Left ventricle myocardium inferior (tissue), 1 donor: ENCODE data around the gene LONP1. TPM values are rescaled to one million over a fixed set of nuclear protein-coding genes. Genes with fewer than 3 reads are reported as not detected.

Source experiments
- DNase-seq: peaks from one replicate; pipeline ENCODE4 v3.0.0-alpha.2; 2020
- H3K27ac ChIP-seq: fragments of 200-600 bp; replicated peaks from 2 replicates; pipeline ENCODE4 v1.8.0; 2021
- H3K27me3 ChIP-seq: fragments of 200-600 bp; 2 replicates; pipeline ENCODE4 v1.8.0; 2021; ENCODE audit warnings: low read depth
- H3K36me3 ChIP-seq: fragments of 200-600 bp; 2 replicates; pipeline ENCODE4 v1.8.0; 2021
- H3K4me1 ChIP-seq: fragments of 200-600 bp; 2 replicates; pipeline ENCODE4 v1.8.0; 2021
- H3K4me3 ChIP-seq: fragments of 200-600 bp; 2 replicates; pipeline ENCODE4 v1.8.0; 2021; ENCODE audit warnings: mild to moderate bottlenecking, moderate library complexity
- H3K9me3 ChIP-seq: fragments of 200-600 bp; replicated peaks from 2 replicates; pipeline ENCODE4 v1.8.0; 2021
- intact Hi-C: fragments of 100-400 bp; cut with micrococcal nuclease; formaldehyde crosslinking; loops from one replicate; pipeline ENCODE4 v1.11.0; 2022
- total RNA-seq: library from RNA; stranded (reverse); fragmentation: NEBNext Ultra II Directional; extraction: Animal tissue kit (Norgen Biotek cat#: 25700); gene quantifications from one replicate; pipeline ENCODE4 v1.2.1, GENCODE V29; 2021
- TF ChIP-seq, protein P1 (sequence below): fragments of 200-600 bp; IDR thresholded peaks from 2 replicates; pipeline ENCODE4 v1.8.0; 2021; ENCODE audit warnings: antibody characterized with exemption, mild to moderate bottlenecking, borderline replicate concordance
- donor health status: DM: no; HTN: yes; CAD: no; lungs with severe emphysema.

The LONP1 gene
- total RNA-seq, 1 donor from 2014 or later: 104 TPM

DNA sequence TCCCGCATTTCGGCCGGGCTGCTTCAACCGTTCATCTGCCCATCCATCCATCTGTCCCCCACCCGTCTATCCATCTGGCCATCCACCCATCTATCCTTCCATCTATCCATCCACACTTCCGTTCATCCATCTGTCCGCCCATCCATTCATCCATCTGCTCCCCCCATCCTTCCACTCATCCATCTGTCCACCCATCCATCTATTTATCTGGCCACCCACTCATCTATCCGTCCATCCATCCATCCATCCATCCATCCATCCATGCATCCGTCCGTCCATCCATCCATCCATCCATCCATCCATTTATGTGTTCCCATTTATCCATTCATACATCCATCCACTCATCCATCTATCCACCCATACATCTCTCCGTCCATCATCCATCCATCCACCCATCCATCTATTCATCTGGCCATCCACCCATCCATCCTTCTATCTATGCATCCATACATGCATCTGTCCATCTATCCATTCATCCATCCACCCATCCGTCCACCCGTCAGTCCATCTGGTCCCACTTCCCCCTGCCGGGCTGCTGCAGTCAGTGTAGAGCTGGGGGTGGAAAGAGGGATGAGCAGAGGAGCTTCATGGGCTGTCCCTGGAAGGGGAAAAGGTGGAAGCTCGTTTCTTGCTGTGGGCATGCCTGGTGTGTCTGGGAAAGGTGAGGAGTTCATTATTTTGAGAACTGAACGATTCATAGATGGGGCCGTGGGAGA lies 38.4 kb downstream of the LONP1 start:
- peaks cover 35% of the 10 kb centered on the region for H3K4me1 ChIP-seq
- no peaks in the 10 kb centered on the region for H3K27me3 ChIP-seq
- peaks cover 13% of the 10 kb centered on the region for H3K36me3 ChIP-seq
- peak overlapping the region; percentile 96 for H3K27ac ChIP-seq
- intact Hi-C loops: no loop called here
- H3K4me3 ChIP-seq: peak overlapping the region; percentile 91
- no peaks in the 10 kb centered on the region for H3K9me3 ChIP-seq
- DNase-seq: no peak
- TF ChIP-seq, protein P1, sequence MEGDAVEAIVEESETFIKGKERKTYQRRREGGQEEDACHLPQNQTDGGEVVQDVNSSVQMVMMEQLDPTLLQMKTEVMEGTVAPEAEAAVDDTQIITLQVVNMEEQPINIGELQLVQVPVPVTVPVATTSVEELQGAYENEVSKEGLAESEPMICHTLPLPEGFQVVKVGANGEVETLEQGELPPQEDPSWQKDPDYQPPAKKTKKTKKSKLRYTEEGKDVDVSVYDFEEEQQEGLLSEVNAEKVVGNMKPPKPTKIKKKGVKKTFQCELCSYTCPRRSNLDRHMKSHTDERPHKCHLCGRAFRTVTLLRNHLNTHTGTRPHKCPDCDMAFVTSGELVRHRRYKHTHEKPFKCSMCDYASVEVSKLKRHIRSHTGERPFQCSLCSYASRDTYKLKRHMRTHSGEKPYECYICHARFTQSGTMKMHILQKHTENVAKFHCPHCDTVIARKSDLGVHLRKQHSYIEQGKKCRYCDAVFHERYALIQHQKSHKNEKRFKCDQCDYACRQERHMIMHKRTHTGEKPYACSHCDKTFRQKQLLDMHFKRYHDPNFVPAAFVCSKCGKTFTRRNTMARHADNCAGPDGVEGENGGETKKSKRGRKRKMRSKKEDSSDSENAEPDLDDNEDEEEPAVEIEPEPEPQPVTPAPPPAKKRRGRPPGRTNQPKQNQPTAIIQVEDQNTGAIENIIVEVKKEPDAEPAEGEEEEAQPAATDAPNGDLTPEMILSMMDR: no peak

DNA sequence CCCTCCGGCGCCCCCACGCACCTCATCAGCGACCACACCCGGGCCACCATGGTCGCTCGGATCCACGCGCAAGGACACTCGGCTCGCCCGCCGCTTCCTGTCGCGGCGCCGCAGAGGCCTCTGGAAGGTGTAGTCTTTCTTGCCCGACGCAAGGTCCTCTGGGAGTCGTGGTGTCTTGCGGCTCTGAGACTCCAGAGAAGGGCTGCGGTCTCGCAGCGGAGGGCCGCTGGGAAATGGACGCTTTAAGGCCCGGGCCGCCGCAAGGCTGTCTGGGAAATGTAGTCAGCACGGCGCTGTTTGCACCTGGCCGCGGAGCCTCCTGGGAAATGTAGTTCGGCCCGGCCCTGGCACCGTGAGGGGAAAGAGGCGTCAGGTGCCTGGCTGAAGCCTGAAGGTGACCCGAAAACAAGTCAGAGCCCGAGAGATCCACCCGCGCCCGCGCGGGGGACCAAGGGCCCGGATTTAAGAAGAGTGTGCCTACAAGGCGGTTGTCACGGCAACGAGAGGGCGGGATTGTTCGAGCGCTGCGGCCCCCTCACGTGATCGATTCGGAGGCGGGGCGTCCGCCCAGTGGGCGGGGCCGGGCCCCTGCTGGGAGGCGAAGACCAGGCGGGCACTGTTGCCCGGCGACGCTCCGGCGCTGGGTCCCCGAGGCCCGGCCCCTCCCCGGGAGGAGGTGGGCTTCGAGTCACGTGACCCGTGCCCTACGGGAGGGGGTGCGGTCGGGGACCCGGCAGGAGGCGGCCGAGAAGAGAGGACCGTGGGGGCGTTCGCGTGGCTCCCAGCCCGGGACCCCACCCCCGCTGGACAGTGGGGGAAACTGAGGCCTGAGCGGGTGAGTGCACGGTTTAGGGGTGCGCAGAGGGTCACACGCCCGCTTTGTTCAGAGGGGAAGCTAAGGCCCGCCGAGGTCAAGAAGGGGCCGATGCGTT lies 39.2 kb downstream of the LONP1 start, which contains the start of the genes HSD11B1L and MICOS13:
Gene HSD11B1L, plus strand, starts transcription at position 591 of the 932 bp plus-strand sequence. CDS start 3,806 bp downstream, outside the sequence.
Gene MICOS13, minus strand, starts transcription at position 80 of the 932 bp plus-strand sequence. Its CDS starts 30 bp downstream, at position 50.
- Histone ChIP-seq H3K27me3 (no peaks in the 10 kb centered on the region), H3K4me3 (peak within 1 kb of the TSS; percentile 91), H3K4me1 (peaks cover 38% of the 10 kb centered on the region), H3K27ac (peak within 1 kb of the TSS; percentile 96), H3K9me3 (no peaks in the 10 kb centered on the region), H3K36me3 (peaks cover 13% of the 10 kb centered on the region)
- peak; percentile 99 for DNase-seq
- TF ChIP-seq, protein P1: no peak
- intact Hi-C loops: no loop called here

- no peak for DNase-seq
- TF ChIP-seq, protein P1: no peak
- Histone ChIP-seq H3K27me3 (no peaks in the 10 kb centered on the region), H3K36me3 (peaks cover 13% of the 10 kb centered on the region), H3K4me1 (peaks cover 44% of the 10 kb centered on the region), H3K4me3 (peak overlapping the region; percentile 91), H3K27ac (peak overlapping the region; percentile 96), H3K9me3 (no peaks in the 10 kb centered on the region)
- intact Hi-C loops: no loop called here
These were observed 39.9 kb downstream of the LONP1 start for GRCh38 chr19:5680084-5680436.

- H3K27me3 ChIP-seq: no peaks in the 10 kb centered on the region
- peak overlapping the region; percentile 91 for H3K4me3 ChIP-seq
- intact Hi-C loops: no loop called here
- peak overlapping the region; percentile 96 for H3K27ac ChIP-seq
- peaks cover 13% of the 10 kb centered on the region for H3K36me3 ChIP-seq
- peaks cover 45% of the 10 kb centered on the region for H3K4me1 ChIP-seq
- TF ChIP-seq, protein P1: no peak
- no peaks in the 10 kb centered on the region for H3K9me3 ChIP-seq
- DNase-seq: no peak
These were observed 40.5 kb downstream of the LONP1 start for GRCh38 chr19:5679289-5680083.
